ENCODE data around the gene METTL23. TPM values are rescaled to one million over a fixed set of nuclear protein-coding genes. Genes with fewer than 3 reads are reported as not detected.
A peak's percentile ranks its signal among the peaks of the same experiment; 100 is the strongest.

The METTL23 gene
- total RNA-seq, 3 donors from 2014 or later (not counting 1 experiment from before 2014, with no cell fraction given), result 31.9 to 57.7 (median 34.2) TPM

DNA sequence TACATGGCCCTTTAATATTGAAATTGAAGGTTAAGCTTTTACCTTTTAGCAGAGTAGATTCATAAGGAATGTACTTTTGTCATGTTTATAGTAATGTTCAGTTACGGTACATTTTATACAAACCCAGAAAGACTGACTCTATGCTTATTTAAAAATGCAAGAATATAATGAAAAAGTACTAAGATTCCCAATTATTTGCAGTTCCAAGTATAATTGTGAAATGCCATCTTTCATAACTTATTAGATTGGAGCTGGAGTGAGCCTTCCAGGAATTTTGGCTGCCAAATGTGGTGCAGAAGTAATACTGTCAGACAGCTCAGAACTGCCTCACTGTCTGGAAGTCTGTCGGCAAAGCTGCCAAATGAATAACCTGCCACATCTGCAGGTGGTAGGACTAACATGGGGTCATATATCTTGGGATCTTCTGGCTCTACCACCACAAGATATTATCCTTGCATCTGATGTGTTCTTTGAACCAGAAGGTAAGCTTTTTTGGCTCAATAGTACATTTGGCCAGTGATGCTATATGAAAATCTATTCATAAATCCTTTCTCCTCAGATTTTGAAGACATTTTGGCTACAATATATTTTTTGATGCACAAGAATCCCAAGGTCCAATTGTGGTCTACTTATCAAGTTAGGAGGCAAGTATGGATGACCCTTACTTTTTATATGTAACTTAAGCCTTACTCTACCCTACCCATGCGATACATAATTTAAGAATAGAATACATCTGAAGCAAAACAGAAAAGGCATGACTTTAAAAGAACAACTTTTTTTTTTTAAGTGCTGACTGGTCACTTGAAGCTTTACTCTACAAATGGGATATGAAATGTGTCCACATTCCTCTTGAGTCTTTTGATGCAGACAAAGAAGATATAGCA lies 6.3 kb downstream of the METTL23 start:
- Histone ChIP-seq H3K9me3 (ENCODE audit: control insufficient read depth, insufficient read depth, low read length) (no peaks in the 10 kb centered on the region), H3K4me3 (ENCODE audit: low read length) (no peak overlapping the region), H3K27me3 (ENCODE audit: control insufficient read depth, insufficient read depth, low read length) (no peaks in the 10 kb centered on the region), H3K36me3 (ENCODE audit: control insufficient read depth, insufficient read depth, low read length) (peaks cover 55% of the 10 kb centered on the region), H3K27ac (ENCODE audit: low read length) (no peak overlapping the region), H3K4me1 (ENCODE audit: control insufficient read depth, insufficient read depth, low read length) (peaks cover 31% of the 10 kb centered on the region)
- intact Hi-C loops (cut with micrococcal nuclease), result loop anchor here (10.0 kb wide), 1 partner anchor 468 kb away; the partner anchor contains the start of gene UBALD2
- no peaks in the 10 kb centered on the region for H3K9me3 Mint-ChIP-seq
- TF ChIP-seq, protein P1, sequence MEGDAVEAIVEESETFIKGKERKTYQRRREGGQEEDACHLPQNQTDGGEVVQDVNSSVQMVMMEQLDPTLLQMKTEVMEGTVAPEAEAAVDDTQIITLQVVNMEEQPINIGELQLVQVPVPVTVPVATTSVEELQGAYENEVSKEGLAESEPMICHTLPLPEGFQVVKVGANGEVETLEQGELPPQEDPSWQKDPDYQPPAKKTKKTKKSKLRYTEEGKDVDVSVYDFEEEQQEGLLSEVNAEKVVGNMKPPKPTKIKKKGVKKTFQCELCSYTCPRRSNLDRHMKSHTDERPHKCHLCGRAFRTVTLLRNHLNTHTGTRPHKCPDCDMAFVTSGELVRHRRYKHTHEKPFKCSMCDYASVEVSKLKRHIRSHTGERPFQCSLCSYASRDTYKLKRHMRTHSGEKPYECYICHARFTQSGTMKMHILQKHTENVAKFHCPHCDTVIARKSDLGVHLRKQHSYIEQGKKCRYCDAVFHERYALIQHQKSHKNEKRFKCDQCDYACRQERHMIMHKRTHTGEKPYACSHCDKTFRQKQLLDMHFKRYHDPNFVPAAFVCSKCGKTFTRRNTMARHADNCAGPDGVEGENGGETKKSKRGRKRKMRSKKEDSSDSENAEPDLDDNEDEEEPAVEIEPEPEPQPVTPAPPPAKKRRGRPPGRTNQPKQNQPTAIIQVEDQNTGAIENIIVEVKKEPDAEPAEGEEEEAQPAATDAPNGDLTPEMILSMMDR (IDR thresholded peaks at IDR 0.05), result no peak
- ATAC-seq (no peak), DNase-seq (peak in 1 of 2 donors; percentile 32)
- H3K36me3 Mint-ChIP-seq, result peaks cover 29% of the 10 kb centered on the region
- peak overlapping the region; percentile 99 to 100 for H3K27ac Mint-ChIP-seq
- H3K4me1 Mint-ChIP-seq, result peaks cover 41 to 48% of the 10 kb centered on the region in 2 donors
- H3K27me3 Mint-ChIP-seq (ENCODE audit: low read depth in 2 of 2), result no peaks in the 10 kb centered on the region
- H3K4me3 Mint-ChIP-seq, result peak overlapping the region; percentile 94
- WGBS (ENCODE audit: insufficient coverage), result 55% methylated on average over 2 of the region's 3 CpGs

DNA sequence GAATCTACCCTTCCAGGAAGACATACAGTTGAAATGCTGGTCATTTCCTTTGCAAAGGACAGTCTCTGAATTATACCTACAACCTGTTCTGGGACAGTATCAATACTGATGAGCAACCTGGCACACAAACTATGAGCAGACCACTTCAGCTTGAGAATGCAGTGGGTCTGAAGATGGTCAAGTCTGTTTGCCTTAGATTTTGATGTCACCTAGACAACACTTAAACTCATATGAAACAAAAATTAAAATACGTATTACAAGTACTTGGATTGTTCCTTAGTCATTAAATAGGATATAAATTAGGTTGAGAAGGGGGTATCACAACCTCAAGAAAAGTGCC lies 6.9 kb downstream of the METTL23 start:
- Histone ChIP-seq H3K4me1 (ENCODE audit: control insufficient read depth, insufficient read depth, low read length) (peaks cover 31% of the 10 kb centered on the region), H3K27me3 (ENCODE audit: control insufficient read depth, insufficient read depth, low read length) (no peaks in the 10 kb centered on the region), H3K36me3 (ENCODE audit: control insufficient read depth, insufficient read depth, low read length) (peaks cover 55% of the 10 kb centered on the region), H3K27ac (ENCODE audit: low read length) (no peak overlapping the region), H3K4me3 (ENCODE audit: low read length) (no peak overlapping the region), H3K9me3 (ENCODE audit: control insufficient read depth, insufficient read depth, low read length) (no peaks in the 10 kb centered on the region)
- DNase-seq (peak in 1 of 2 donors; percentile 23), ATAC-seq (no peak)
- Mint-ChIP-seq H3K36me3 (peaks cover 29% of the 10 kb centered on the region), H3K4me3 (peak overlapping the region; percentile 94), H3K4me1 (peaks cover 46 to 53% of the 10 kb centered on the region in 2 donors), H3K27me3 (ENCODE audit: low read depth in 2 of 2) (no peaks in the 10 kb centered on the region), H3K9me3 (no peaks in the 10 kb centered on the region), H3K27ac (peak overlapping the region; percentile 99 to 100)
- no CpG with 5 or more reads among the region's 1 CpG for WGBS (ENCODE audit: insufficient coverage)
- intact Hi-C loops (cut with micrococcal nuclease), result loop anchor here (10.0 kb wide), 1 partner anchor 469 kb away; the partner anchor contains the start of gene UBALD2
- TF ChIP-seq, protein P1 (IDR thresholded peaks at IDR 0.05), result no peak

- Mint-ChIP-seq H3K4me1 (peaks cover 53 to 60% of the 10 kb centered on the region in 2 donors), H3K4me3 (peak overlapping the region; percentile 94), H3K36me3 (peaks cover 29% of the 10 kb centered on the region), H3K27ac (peak overlapping the region; percentile 99 to 100), H3K27me3 (ENCODE audit: low read depth in 2 of 2) (no peaks in the 10 kb centered on the region), H3K9me3 (no peaks in the 10 kb centered on the region)
- peak overlapping the region; percentile 98 for H3K27ac ChIP-seq (ENCODE audit: low read length)
- H3K4me3 ChIP-seq (ENCODE audit: low read length), result no peak overlapping the region
- H3K9me3 ChIP-seq (ENCODE audit: control insufficient read depth, insufficient read depth, low read length), result no peaks in the 10 kb centered on the region
- ATAC-seq (no peak), DNase-seq (peak in 1 of 2 donors; percentile 48)
- H3K4me1 ChIP-seq (ENCODE audit: control insufficient read depth, insufficient read depth, low read length), result peaks cover 26% of the 10 kb centered on the region
- WGBS (ENCODE audit: insufficient coverage), result 12% methylated on average over 5 of the region's 8 CpGs
- intact Hi-C loops (cut with micrococcal nuclease), result loop anchor here (10.0 kb wide), 1 partner anchor 469 kb away; the partner anchor contains the start of gene UBALD2
- no peaks in the 10 kb centered on the region for H3K27me3 ChIP-seq (ENCODE audit: control insufficient read depth, insufficient read depth, low read length)
- H3K36me3 ChIP-seq (ENCODE audit: control insufficient read depth, insufficient read depth, low read length), result peaks cover 55% of the 10 kb centered on the region
- TF ChIP-seq, protein P1 (IDR thresholded peaks at IDR 0.05), result no peak
Measured at GRCh38 chr17:76734080-76734840, 7.6 kb downstream of the METTL23 start.

All from natural killer cell (primary cell).